ENCODE measurements around the gene GRM7.
A peak's percentile ranks its signal among the peaks of the same experiment; 100 is the strongest.

Gene GRM7

DNA sequence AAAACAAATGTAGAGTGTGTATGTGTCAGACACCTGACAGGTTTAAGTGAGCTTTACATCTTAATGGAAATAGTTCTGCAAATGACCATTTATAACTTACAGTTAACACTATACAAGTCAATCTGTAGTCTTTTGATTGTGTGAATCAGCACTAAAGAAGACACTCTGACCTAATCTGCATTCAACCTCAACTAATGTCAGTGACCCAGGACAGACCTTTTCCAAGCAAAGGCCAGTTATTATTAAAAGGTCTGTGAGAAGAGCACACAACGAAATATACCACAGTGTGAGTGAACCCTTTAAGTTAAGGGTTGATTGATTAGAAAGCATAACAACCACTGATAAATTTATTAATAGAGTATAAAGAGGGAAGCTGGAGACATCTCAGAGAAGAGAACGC lies 878.8 kb downstream of the GRM7 start:
- DNase-seq, result no peak

DNA sequence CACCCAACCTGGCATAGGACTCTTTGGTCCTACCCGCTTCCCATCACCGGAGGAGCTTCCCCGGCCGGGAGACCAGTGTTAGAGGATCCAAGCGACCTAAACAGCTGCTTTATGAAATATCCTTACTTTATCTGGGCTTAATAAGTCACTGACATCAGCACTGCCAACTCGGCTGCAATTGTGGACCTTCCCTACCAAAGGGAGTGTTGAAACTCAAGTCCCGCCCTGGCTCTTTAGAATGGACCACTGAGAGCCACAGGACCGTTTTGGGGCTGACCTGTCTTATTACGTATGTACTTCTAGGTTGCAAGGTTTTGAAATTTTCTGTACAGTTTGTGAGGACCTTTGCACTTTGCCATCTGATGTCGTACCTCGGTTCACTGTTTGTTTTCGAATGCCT lies 879.5 kb downstream of the GRM7 start:
- DNase-seq, result no peak

DNA sequence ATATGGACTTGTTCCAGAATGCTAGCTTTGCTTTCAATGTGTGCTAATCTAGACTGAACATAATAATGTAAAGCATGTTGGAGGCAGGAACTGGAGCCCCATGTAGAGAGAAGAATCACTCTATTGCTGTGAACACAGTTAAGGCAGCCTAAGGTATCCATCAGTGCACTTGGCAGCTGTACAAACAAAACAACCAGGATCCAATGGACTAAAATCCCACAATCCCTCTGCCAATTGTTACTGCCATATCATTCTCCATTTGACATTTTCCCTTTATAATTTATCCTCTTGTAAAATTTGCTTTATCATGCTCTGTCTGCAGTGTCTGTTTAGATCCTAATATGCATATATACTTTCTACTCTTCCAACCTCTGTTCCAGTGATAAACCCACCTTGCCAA lies 883.9 kb downstream of the GRM7 start:
- DNase-seq, result no peak

DNA sequence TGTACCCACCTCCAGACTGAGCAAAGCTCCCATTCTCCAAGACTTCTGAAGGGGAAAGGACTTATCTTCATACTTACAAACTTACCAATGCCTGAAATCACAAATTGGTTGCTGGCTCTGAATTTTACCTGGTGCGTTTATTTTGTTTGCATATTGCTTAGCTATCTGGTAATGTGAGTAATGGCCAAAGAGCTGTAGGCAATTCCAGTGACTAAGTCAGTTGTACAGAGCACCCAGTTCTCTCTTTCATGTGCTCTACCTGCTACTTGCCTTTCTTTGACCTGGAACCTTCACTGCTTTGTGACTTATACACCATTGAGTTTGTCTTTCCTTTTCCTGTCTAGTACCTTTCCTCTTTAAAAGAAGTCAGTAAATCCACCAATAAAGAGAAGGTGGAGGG lies 884.8 kb downstream of the GRM7 start:
- no peak for DNase-seq

DNA sequence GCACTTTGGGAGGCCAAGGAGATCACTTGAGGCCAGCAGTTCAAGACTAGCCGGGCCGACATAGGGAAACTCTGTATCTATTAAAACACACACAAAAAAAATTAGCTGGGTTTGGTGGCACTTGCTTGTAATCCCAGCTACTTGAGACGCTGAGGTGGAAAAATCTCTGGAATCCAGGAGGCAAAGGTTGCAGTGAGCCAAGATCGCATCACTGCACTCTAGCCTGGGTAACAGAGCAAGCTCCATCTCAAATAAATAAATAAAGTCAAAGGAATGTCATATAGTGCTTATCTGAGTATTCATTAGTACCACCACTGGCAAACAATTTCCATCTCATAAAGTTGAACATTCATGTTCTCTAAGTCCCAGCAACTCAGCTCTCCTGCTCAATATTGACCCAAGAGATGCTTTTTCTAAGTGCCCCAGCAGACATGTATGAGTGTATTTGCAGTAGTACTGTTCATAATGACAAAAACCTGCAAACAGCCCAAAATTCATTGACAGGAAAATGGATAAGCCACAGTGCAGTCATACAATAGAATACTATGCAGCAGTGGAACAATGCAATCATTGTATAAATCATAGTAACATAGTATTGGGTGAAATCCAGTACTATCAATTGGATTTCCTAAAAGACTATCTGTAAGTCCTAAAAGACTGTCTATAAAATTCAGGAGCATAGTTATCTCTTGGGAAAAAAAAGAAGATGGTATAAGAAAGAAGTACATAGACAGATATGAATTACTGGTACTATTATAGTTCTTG lies 889.2 kb downstream of the GRM7 start:
- no peak for DNase-seq

DNA sequence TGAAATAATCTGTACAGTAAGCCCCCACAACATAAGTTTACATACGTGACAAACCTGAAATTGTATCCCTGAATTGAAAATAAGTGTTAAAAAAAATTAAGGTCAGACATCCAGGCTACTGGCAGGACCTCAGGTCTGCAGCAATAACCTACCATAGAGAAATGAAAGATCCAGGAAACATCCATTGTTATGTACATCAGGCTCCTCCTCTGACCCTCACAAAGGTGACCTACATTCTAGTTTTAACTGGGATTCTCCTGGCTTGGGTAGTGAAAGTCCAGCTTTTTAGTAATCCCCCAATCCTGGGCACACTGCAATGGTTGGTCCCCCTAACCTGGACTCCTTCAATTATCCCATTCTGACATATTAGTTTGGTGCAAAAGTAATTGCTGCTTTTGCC lies 891.1 kb downstream of the GRM7 start:
- no peak for DNase-seq

DNA sequence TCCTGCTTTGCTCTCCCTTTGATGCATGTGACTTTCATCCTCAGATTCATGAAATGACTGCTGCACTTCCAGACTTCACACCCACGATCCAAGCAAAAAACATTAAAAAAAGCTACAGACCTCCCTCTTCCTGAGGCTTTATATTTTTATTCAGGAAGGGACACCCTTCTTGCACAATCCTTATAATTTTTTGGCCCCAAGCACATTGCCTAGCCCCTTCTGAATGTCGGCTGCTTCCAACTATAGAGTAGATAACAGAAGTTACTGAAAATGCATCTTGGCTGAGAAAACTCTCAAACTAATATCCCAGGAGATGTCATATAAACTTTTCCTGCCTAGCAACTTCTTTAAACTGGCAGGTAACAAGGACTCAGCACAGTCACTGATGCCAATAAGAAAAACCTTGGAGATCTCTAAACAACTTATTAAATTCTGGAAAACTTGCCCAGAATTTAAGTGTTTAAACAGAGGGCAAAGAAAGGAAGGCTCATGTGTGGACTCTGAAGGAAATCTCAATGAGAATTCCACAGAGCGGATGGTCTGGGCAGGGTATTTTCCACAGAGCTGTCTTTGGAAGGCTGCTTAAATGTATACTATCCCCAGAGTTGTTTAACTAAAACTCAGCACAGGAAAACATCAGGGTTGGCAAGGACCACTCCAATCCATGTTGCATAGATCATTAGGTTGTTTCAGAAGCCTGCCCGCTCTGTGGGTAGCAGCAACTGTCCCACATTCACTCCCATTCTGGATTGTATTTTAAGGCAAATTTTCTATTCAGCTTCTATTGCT lies 893.9 kb downstream of the GRM7 start:
- no peak for DNase-seq

DNA sequence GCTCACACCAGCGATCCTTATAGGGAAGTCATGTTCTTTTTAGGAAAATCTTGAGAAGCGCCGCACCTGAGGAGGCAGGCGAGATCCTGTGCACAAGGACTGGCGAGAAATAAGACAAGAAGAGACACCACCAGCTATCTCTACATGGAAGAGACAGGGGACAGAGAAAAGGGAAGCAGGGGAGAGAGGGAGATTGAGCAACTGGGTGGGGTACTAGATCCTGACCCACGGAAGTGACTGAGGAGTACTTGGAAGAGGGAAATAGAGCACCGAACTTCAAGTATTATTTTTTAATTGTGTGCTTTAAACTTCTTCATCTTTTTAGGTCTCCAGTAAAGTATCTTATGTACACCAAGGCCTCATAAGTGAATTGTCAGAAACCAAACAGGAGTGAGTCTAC lies 898.7 kb downstream of the GRM7 start:
- peak; percentile 12 to 58 (median 48) for DNase-seq

DNA sequence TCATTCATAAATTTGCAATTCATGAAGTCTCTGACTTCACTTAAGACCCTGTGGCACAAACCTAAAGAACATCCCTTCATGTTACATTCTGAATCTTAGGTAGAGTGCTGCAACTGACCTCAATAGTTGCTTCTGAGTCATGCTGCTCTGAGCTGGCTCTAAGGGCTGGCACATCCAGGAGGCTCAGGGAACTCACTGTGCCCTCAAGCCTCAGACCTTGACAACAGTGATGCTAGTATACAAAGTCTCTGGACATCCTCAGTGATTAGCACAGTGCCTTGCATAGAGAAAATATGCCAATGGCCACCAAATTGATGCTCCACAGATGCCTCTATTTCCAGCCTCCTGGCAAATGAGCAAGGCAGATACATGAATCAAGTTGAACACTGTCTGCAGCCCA lies 899.8 kb downstream of the GRM7 start:
- DNase-seq, result peak in 1 of 4 experiments; percentile 4

DNA sequence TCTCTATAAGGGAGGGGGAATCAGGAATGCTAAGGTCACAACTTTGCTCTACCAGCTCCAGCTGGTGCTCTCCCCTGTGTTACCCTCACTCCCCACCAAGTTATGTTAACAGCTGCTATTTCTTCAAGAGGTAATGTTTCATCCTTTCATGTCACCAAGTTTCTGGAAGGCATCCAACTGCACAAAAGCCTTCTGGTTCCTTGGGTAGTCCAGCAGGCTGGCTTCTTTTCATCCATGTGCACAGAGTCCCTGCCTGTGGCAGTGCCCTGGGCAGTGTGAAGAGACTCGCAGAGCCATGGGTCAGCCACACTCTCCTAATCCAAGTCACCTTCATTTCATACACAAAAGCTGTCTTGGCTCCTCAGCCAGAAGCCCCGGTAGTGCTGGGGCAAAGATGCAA lies 903.2 kb downstream of the GRM7 start:
- DNase-seq, result no peak

DNA sequence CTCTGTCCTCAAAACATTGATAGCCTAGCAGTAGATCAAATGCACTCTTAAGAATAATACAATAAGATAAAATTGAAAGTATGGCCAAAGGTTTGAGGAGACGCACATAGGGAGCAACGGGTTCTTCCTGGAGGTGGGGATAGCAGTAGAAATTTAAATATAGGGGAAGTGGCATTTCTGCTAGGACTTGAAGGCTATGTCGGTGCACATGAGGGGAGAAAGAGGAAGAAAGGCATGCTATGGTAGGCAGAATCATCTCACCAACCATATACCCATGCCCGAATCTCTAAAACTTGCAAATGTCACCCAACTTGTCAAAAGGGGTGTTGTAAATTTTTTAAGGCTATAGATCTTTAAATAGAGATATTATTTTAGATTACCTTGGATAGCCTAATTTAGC lies 905.6 kb downstream of the GRM7 start:
- peak; percentile 19 to 67 (median 48) for DNase-seq

DNA sequence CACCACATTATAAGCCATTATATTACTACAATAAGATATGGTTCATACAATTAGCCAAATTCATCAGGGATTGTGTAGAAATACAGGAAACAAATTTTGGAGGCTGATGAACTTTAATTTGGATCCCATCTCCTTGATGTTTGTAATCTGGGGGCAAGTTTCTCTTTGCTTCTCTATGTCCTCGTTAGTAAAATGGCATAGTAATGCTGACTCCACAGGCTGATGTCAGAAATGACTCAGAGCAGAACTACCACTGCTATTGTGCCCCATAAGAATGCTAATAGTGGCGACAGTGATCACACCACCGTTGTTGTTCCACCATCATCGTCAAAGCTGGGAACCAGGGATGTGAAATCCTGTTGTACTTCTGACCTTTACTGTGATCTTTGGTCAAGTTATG lies 918.4 kb downstream of the GRM7 start:
- peak; percentile 11 to 60 (median 32) for DNase-seq

DNA sequence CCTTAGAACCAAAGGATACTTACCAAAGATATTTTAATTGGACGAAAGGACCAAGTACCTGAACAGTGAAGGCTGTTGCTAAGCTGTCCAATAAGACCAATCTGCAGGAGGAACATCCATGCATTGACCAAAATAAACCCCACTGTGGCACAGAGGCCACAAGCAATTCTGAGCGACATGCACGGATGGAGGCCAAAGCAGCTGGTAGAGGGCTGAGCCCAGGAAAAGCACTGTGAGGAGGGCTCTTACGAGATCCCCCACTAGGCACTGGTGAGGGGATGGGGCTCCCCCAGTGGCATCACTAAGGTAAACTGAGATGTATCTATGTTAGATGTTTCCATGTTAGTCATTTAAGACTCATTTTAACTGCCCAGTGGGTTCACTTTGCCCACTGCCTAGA lies 920.5 kb downstream of the GRM7 start:
- DNase-seq, result no peak

DNA sequence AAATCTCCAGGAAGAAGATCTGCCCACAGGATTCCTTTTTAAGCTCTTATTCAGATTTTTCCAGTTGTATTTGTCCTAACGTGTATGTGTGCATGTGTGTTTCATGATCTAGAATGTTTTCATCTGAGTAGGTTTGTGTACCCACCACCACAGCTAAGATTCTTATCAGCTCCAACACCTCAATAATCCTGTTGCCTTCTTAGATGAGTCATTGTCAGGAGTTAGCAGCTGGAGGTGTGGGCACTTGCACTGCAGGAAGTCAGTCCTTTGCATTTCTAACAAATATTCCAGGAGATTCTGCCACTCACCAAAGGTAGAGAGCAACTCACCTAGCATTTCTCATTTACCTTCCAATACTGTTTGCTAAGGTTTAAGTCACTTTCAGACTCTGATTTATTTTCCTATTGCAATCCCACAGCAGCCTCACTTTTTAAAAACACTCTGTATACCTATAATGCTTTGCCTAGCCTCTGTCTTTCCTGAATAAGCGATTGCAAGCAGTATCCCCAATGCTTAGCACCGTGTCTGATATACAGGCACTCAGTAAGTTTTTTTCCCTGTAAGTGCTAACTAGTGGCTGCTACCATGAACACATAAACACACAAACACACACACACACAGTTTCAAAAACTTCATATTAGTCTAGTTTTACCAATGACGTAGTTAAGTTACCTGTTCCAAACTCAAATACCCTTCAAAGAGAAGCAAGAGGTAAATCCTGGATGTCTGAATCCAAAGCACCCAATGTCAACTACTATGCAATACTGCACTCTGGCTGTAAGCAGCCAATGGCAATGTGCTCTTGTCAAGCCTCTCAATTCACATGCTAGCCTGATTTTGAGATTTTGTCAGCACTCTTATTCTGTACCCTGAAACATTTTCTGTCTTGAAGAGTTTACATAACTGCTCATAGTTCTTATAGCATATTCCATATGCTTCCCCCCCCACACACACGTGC lies 927.2 kb downstream of the GRM7 start:
- DNase-seq, result peak in 2 of 4 experiments; percentile 5 to 6

DNA sequence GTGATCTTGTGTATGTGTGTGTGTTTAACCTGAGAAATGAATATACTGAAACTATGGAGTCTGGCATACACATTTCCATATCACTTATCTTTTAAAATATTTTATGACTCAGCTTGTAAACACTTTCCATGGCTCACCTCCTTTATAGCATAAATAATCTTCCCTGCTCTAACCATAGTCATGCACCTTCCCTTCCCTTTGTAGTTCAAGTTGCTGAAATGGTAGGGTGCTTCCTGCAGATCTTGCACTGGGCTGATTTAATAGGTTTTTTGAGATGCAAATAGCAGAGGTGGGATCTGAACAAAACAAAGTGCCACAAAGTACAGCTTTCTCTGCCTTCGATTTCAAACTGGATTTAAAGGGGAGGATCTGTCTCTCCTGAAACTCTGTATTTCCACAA lies 928.0 kb downstream of the GRM7 start:
- DNase-seq, result no peak

DNA sequence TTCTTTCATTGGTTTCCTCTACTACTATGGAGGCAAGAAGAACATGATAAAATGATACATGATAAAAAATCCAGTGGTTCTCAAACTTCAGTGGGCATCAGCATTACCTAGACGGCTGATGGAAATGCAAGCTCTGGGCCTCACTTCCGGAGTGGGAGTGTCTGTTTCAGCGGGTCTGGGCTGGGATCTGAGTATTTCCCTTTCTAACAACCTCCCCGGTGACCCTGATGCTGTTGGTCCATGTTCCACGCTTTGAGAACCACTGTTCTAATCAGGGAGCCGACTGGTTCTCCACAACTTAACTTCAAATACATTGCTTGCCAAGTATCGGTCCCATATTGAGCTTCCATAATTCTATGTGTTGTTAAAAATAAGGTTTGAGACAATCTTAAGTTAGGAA lies 928.4 kb downstream of the GRM7 start:
- DNase-seq, result no peak

DNA sequence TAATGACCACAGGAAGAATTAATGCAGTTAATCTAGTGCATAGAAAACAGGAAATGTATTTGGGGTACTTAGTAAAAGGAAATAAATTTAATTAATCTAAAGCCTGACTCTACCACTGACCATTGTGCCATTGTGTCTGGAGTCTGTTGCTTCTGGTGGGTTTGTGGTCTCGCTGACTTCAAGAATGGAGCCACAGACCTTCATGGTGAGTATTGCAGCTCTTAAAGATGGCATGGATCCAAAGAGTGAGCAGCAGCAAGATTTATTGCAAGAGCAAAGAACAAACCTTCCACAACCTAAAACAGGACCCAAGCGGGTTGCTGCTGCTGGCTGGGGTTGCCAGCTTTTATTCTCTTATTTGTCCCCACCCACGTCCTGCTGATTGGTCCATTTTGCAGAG lies 929.2 kb downstream of the GRM7 start:
- DNase-seq, result no peak
